Esophagus muscularis mucosa (tissue), 4 donors: ENCODE measurements around the gene PRKN.

Experiments used
- EP300 ChIP-seq: sonication (generic); formaldehyde crosslinking; IDR thresholded peaks from one replicate; pipeline ENCODE4 v1.6.1; 2017; ENCODE audit warnings: antibody characterized with exemption
- POLR2A ChIP-seq: fragments of 450-650 bp; IDR thresholded peaks from one replicate; pipeline ENCODE4 v1.6.1; 2017; ENCODE audit warnings: antibody characterized with exemption, moderate library complexity, mild to moderate bottlenecking, low read depth
- TF ChIP-seq, protein P1 (sequence below), 3 experiments: fragments of 200-600 bp in 2 of 3; fragments of 450-650 bp in 1 of 3; sonication (generic) in 2 of 3; IDR thresholded peaks; one replicate each; pipeline ENCODE4 v1.5.1; 2017 to 2019; ENCODE audit warnings: antibody characterized with exemption in 3 of 3, mild to moderate bottlenecking in 2 of 3, moderate library complexity in 1 of 3

DNA sequence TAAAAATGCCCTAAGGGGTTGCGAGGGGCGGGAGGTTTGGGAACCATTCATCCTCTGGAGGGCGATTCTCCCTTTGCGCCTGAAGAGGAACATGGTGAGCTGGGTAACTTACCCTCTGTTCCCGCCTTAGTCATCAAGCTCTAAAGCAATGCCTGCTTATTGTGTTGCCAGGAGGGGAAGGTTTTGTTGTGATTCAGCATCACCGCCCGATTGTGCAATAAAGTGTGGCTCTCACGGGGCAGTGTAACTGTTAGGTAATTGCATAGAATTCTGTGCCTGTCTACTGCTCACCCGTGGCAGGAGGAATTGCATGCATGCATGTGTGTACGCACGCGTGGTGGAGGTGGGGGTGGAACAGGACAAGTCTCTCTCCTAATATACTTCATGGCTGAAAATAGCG, 1358.2 kb downstream of the PRKN start:
- TF ChIP-seq POLR2A (no peak), EP300 (no peak)
- TF ChIP-seq, protein P1, sequence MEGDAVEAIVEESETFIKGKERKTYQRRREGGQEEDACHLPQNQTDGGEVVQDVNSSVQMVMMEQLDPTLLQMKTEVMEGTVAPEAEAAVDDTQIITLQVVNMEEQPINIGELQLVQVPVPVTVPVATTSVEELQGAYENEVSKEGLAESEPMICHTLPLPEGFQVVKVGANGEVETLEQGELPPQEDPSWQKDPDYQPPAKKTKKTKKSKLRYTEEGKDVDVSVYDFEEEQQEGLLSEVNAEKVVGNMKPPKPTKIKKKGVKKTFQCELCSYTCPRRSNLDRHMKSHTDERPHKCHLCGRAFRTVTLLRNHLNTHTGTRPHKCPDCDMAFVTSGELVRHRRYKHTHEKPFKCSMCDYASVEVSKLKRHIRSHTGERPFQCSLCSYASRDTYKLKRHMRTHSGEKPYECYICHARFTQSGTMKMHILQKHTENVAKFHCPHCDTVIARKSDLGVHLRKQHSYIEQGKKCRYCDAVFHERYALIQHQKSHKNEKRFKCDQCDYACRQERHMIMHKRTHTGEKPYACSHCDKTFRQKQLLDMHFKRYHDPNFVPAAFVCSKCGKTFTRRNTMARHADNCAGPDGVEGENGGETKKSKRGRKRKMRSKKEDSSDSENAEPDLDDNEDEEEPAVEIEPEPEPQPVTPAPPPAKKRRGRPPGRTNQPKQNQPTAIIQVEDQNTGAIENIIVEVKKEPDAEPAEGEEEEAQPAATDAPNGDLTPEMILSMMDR (IDR thresholded peaks at IDR 0.05), result no peak
